Measurements from ENCODE around the gene TSKU.

Gene TSKU

GRCh38 chr11:76745044-76745376, 38.1 kb upstream of the TSKU start:
- Mint-ChIP-seq H3K9me3 (no peaks in the 10 kb centered on the region), H3K27ac (ENCODE audit: low read depth) (no peak overlapping the region), H3K27me3 (peaks cover 19% of the 10 kb centered on the region), H3K4me1 (no peaks in the 10 kb centered on the region), H3K36me3 (ENCODE audit: insufficient read depth) (peaks cover 1% of the 10 kb centered on the region), H3K4me3 (no peak overlapping the region)
- no peak for DNase-seq (ENCODE audit: low spot score in 2 of 2)
- no peak for ATAC-seq (replicated peaks; ENCODE audit: extremely low read depth, poor library complexity, severe bottlenecking)

GRCh38 chr11:76745561-76746207, 37.5 kb upstream of the TSKU start:
- H3K27ac Mint-ChIP-seq (ENCODE audit: low read depth), result no peak overlapping the region
- H3K27me3 Mint-ChIP-seq, result peaks cover 12% of the 10 kb centered on the region
- ATAC-seq (replicated peaks; ENCODE audit: extremely low read depth, poor library complexity, severe bottlenecking) (no peak), DNase-seq (ENCODE audit: low spot score in 2 of 2) (no peak)
- H3K4me3 Mint-ChIP-seq, result no peak overlapping the region
- H3K4me1 Mint-ChIP-seq, result no peaks in the 10 kb centered on the region
- peaks cover 1% of the 10 kb centered on the region for H3K36me3 Mint-ChIP-seq (ENCODE audit: insufficient read depth)
- H3K9me3 Mint-ChIP-seq, result no peaks in the 10 kb centered on the region

- H3K4me1 Mint-ChIP-seq, result no peaks in the 10 kb centered on the region
- peaks cover 1% of the 10 kb centered on the region for H3K36me3 Mint-ChIP-seq (ENCODE audit: insufficient read depth)
- no peak for ATAC-seq (replicated peaks; ENCODE audit: extremely low read depth, poor library complexity, severe bottlenecking)
- DNase-seq (ENCODE audit: low spot score in 2 of 2), result no peak
- no peak overlapping the region for H3K27ac Mint-ChIP-seq (ENCODE audit: low read depth)
- no peaks in the 10 kb centered on the region for H3K9me3 Mint-ChIP-seq
- H3K4me3 Mint-ChIP-seq, result no peak overlapping the region
- H3K27me3 Mint-ChIP-seq, result peaks cover 14% of the 10 kb centered on the region
Observed at GRCh38 chr11:76747153-76747914, 35.8 kb upstream of the TSKU start.

GRCh38 chr11:76747915-76748860, 35.0 kb upstream of the TSKU start:
- Mint-ChIP-seq H3K27me3 (peaks cover 21% of the 10 kb centered on the region), H3K27ac (ENCODE audit: low read depth) (no peak overlapping the region), H3K36me3 (ENCODE audit: insufficient read depth) (peaks cover 1% of the 10 kb centered on the region), H3K4me3 (no peak overlapping the region), H3K4me1 (no peaks in the 10 kb centered on the region), H3K9me3 (no peaks in the 10 kb centered on the region)
- no peak for ATAC-seq (replicated peaks; ENCODE audit: extremely low read depth, poor library complexity, severe bottlenecking)
- no peak for DNase-seq (ENCODE audit: low spot score in 2 of 2)

GRCh38 chr11:76748948-76749347, 34.2 kb upstream of the TSKU start:
- no peak overlapping the region for H3K4me3 Mint-ChIP-seq
- ATAC-seq (replicated peaks; ENCODE audit: extremely low read depth, poor library complexity, severe bottlenecking) (no peak), DNase-seq (ENCODE audit: low spot score in 2 of 2) (no peak)
- peaks cover 1% of the 10 kb centered on the region for H3K36me3 Mint-ChIP-seq (ENCODE audit: insufficient read depth)
- H3K9me3 Mint-ChIP-seq, result no peaks in the 10 kb centered on the region
- H3K4me1 Mint-ChIP-seq, result no peaks in the 10 kb centered on the region
- peaks cover 21% of the 10 kb centered on the region for H3K27me3 Mint-ChIP-seq
- H3K27ac Mint-ChIP-seq (ENCODE audit: low read depth), result no peak overlapping the region

- DNase-seq (ENCODE audit: low spot score in 2 of 2) (no peak), ATAC-seq (replicated peaks; ENCODE audit: extremely low read depth, poor library complexity, severe bottlenecking) (no peak)
- H3K4me3 Mint-ChIP-seq, result no peak overlapping the region
- H3K27ac Mint-ChIP-seq (ENCODE audit: low read depth), result no peak overlapping the region
- H3K36me3 Mint-ChIP-seq (ENCODE audit: insufficient read depth), result peaks cover 1% of the 10 kb centered on the region
- H3K9me3 Mint-ChIP-seq, result no peaks in the 10 kb centered on the region
- H3K4me1 Mint-ChIP-seq, result no peaks in the 10 kb centered on the region
- H3K27me3 Mint-ChIP-seq, result peaks cover 21% of the 10 kb centered on the region
Observed at GRCh38 chr11:76750067-76750466, 33.1 kb upstream of the TSKU start.

- Mint-ChIP-seq H3K4me3 (no peak overlapping the region), H3K9me3 (no peaks in the 10 kb centered on the region), H3K36me3 (ENCODE audit: insufficient read depth) (peaks cover 1% of the 10 kb centered on the region), H3K27me3 (peaks cover 21% of the 10 kb centered on the region), H3K4me1 (no peaks in the 10 kb centered on the region), H3K27ac (ENCODE audit: low read depth) (no peak overlapping the region)
- ATAC-seq (replicated peaks; ENCODE audit: extremely low read depth, poor library complexity, severe bottlenecking) (no peak), DNase-seq (ENCODE audit: low spot score in 2 of 2) (no peak)
Observed at GRCh38 chr11:76750746-76751145, 32.4 kb upstream of the TSKU start.

GRCh38 chr11:76752321-76753143, 30.6 kb upstream of the TSKU start:
- DNase-seq (ENCODE audit: low spot score in 2 of 2) (no peak), ATAC-seq (replicated peaks; ENCODE audit: extremely low read depth, poor library complexity, severe bottlenecking) (no peak)
- Mint-ChIP-seq H3K36me3 (ENCODE audit: insufficient read depth) (peaks cover 4% of the 10 kb centered on the region), H3K9me3 (no peaks in the 10 kb centered on the region), H3K27me3 (peaks cover 26% of the 10 kb centered on the region), H3K4me1 (no peaks in the 10 kb centered on the region), H3K4me3 (no peak overlapping the region), H3K27ac (ENCODE audit: low read depth) (no peak overlapping the region)

GRCh38 chr11:76753449-76753848, 29.7 kb upstream of the TSKU start:
- Mint-ChIP-seq H3K27me3 (peaks cover 22% of the 10 kb centered on the region), H3K27ac (ENCODE audit: low read depth) (no peak overlapping the region), H3K4me1 (no peaks in the 10 kb centered on the region), H3K9me3 (no peaks in the 10 kb centered on the region), H3K36me3 (ENCODE audit: insufficient read depth) (peaks cover 4% of the 10 kb centered on the region), H3K4me3 (no peak overlapping the region)
- DNase-seq (ENCODE audit: low spot score in 2 of 2) (no peak), ATAC-seq (replicated peaks; ENCODE audit: extremely low read depth, poor library complexity, severe bottlenecking) (no peak)

GRCh38 chr11:76753950-76754349, 29.2 kb upstream of the TSKU start:
- Mint-ChIP-seq H3K36me3 (ENCODE audit: insufficient read depth) (peaks cover 2% of the 10 kb centered on the region), H3K9me3 (no peaks in the 10 kb centered on the region), H3K27ac (ENCODE audit: low read depth) (no peak overlapping the region), H3K27me3 (peaks cover 22% of the 10 kb centered on the region), H3K4me3 (no peak overlapping the region), H3K4me1 (no peaks in the 10 kb centered on the region)
- ATAC-seq (replicated peaks; ENCODE audit: extremely low read depth, poor library complexity, severe bottlenecking), result no peak
- no peak for DNase-seq (ENCODE audit: low spot score in 2 of 2)

- ATAC-seq (replicated peaks; ENCODE audit: extremely low read depth, poor library complexity, severe bottlenecking) (no peak), DNase-seq (ENCODE audit: low spot score in 2 of 2) (no peak)
- Mint-ChIP-seq H3K4me3 (no peak overlapping the region), H3K36me3 (ENCODE audit: insufficient read depth) (peaks cover 2% of the 10 kb centered on the region), H3K27ac (ENCODE audit: low read depth) (no peak overlapping the region), H3K9me3 (no peaks in the 10 kb centered on the region), H3K27me3 (peaks cover 22% of the 10 kb centered on the region), H3K4me1 (no peaks in the 10 kb centered on the region)
Observed at GRCh38 chr11:76756341-76756741, 26.8 kb upstream of the TSKU start.

GRCh38 chr11:76758311-76758710, 24.8 kb upstream of the TSKU start:
- Mint-ChIP-seq H3K36me3 (ENCODE audit: insufficient read depth) (peaks cover 2% of the 10 kb centered on the region), H3K27me3 (peaks cover 10% of the 10 kb centered on the region), H3K9me3 (no peaks in the 10 kb centered on the region), H3K4me3 (no peak overlapping the region), H3K4me1 (no peaks in the 10 kb centered on the region), H3K27ac (ENCODE audit: low read depth) (no peak overlapping the region)
- no peak for DNase-seq (ENCODE audit: low spot score in 2 of 2)
- ATAC-seq (replicated peaks; ENCODE audit: extremely low read depth, poor library complexity, severe bottlenecking), result no peak
